Right lobe of liver (tissue), 6 donors: ENCODE results near the gene PDZD2. TPM values are rescaled to one million over a fixed set of nuclear protein-coding genes. Genes with fewer than 3 reads are reported as not detected.

Source experiments
- ATAC-seq, 4 donors: fragments of 200-7000 bp; cut with Tn5 transposase; one replicate each; pipeline ENCODE4 v1.9.1; 2020; ENCODE audit warnings: mild to moderate bottlenecking in 4 of 4, moderate library complexity in 4 of 4
- DNase-seq, 3 donors: peaks; one replicate each; pipeline ENCODE4 v3.0.0-alpha.2; 2020
- H3K27ac ChIP-seq, 3 donors: fragments of 200-600 bp; one replicate each; pipeline ENCODE4 v1.8.0; 2022
- H3K27me3 ChIP-seq, 2 donors: fragments of 200-600 bp; one replicate each; pipeline ENCODE4 v1.8.0; 2022
- H3K36me3 ChIP-seq, 4 donors: fragments of 200-600 bp; sonication (generic) in 1 of 4; one replicate each; pipeline versions ENCODE4 v1.5.1 to v1.8.0; 2017 to 2022; ENCODE audit warnings: control low read depth in 1 of 4
- H3K4me1 ChIP-seq, 4 donors: fragments of 200-600 bp; sonication (generic) in 1 of 4; one replicate each; pipeline versions ENCODE4 v1.5.1 to v1.8.0; 2017 to 2022; ENCODE audit warnings: control low read depth in 1 of 4
- H3K4me3 ChIP-seq, 3 donors: fragments of 200-600 bp; one replicate each; pipeline ENCODE4 v1.8.0; 2022
- H3K9me3 ChIP-seq, 4 donors: fragments of 200-600 bp; sonication (generic) in 1 of 4; one replicate each; pipeline versions ENCODE4 v1.5.1 to v1.8.0; 2017 to 2022; ENCODE audit warnings: control low read depth in 1 of 4
- CTCF ChIP-seq, 4 donors: fragments of 200-600 bp in 3 of 4; fragments of 450-650 bp in 1 of 4; IDR thresholded peaks; one replicate each; pipeline versions ENCODE4 v1.5.1 to v1.8.0; 2016 to 2022; ENCODE audit warnings: antibody characterized with exemption in 4 of 4, mild to moderate bottlenecking in 2 of 4
- POLR2A ChIP-seq: fragments of 450-650 bp; IDR thresholded peaks from one replicate; pipeline ENCODE4 v1.6.1; 2017; ENCODE audit warnings: antibody characterized with exemption, mild to moderate bottlenecking
- WGBS: methylation state at CpG from one replicate; pipeline ENCODE4 v1.1.6; 2018; ENCODE audit warnings: low coverage, low lambda C conversion rate; ENCODE audit not compliant: insufficient coverage; ENCODE audit errors: missing lambda C conversion rate; 5-methylcytosine and 5-hydroxymethylcytosine counted together
- intact Hi-C, 2 donors: fragments of 100-400 bp; cut with DNase I; formaldehyde crosslinking; loops; one replicate each; pipeline versions ENCODE4 v1.11.2 to v1.14.1; 2022
- total RNA-seq, 6 experiments: library from RNA; depleted of rRNA in 2 of 6; stranded (reverse); fragments of >200 nt in 2 of 6; fragmentation: NEBNext Ultra II Directional in 3 of 6; extraction: Animal tissue kit (Norgen Biotek cat#: 25700) in 3 of 6; gene quantifications; one replicate each; pipeline versions ENCODE4 v1.1.0 to v1.2.4, GENCODE V29; 2016 to 2023
- donor health status: DM: no; HTN: yes; CAD: no.
- donor health status: DM: no; HTN: no; CAD: no.
- donor health status: DM: no; HTN: no; CAD: no.
- donor health status: DM: no; HTN: yes; CAD: no.
- donor health status: DM: no; HTN: yes; CAD: no.

Gene PDZD2
- total RNA-seq, 6 experiments from 2014 or later: 0.43 to 1.9 (median 0.88) TPM

DNA sequence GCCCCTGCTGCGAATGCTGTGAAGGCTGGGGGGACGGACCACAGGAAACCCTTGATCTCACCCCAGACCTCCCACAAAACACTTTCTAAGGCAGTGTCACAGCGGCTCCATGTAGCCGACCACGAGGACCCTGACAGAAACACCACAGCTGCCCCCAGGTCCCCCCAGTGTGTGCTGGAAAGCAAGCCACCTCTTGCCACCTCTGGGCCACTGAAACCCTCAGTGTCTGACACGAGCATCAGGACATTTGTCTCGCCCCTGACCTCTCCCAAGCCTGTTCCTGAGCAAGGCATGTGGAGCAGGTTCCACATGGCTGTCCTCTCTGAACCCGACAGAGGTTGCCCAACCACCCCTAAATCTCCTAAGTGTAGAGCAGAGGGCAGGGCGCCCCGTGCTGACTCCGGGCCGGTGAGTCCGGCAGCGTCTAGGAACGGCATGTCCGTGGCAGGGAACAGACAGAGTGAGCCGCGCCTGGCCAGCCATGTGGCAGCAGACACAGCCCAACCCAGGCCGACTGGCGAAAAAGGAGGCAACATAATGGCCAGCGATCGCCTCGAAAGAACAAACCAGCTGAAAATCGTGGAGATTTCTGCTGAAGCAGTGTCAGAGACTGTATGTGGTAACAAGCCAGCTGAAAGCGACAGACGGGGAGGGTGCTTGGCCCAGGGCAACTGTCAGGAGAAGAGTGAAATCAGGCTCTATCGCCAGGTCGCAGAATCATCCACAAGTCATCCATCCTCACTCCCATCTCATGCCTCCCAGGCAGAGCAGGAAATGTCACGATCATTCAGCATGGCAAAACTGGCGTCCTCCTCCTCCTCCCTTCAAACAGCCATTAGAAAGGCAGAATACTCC lies 450.4 kb downstream of the PDZD2 start:
- Histone ChIP-seq H3K27ac (no peak overlapping the region), H3K4me3 (no peak overlapping the region), H3K9me3 (no peaks in the 10 kb centered on the region), H3K27me3 (no peaks in the 10 kb centered on the region), H3K36me3 (no peaks in the 10 kb centered on the region), H3K4me1 (peaks cover 0 to 2% (median 0%) of the 10 kb centered on the region in 4 donors)
- intact Hi-C loops: loop anchor here in 1 of 2 donors (10.0 kb wide), 1 partner anchor 265 kb away; no protein-coding TSS in a partner anchor
- 88% methylated on average over 22 of the region's 30 CpGs for WGBS
- ATAC-seq: peak in 2 of 4 donors; percentile 24
- no peak for DNase-seq
- TF ChIP-seq CTCF (IDR thresholded peaks at IDR 0.05): no peak
- TF ChIP-seq POLR2A: no peak

GRCh38 chr5:32090026-32090754 lies 451.3 kb downstream of the PDZD2 start:
- 97% methylated on average over 6 of the region's 24 CpGs for WGBS
- H3K27ac ChIP-seq: no peak overlapping the region

GRCh38 chr5:32090755-32091128 lies 451.8 kb downstream of the PDZD2 start:
- no peak overlapping the region for H3K4me3 ChIP-seq
- no peak for DNase-seq
- no peaks in the 10 kb centered on the region for H3K36me3 ChIP-seq
- no peak for ATAC-seq
- no peak for TF ChIP-seq CTCF (IDR thresholded peaks at IDR 0.05)
- TF ChIP-seq POLR2A: no peak
- intact Hi-C loops: no loop called here
- H3K27me3 ChIP-seq: no peaks in the 10 kb centered on the region
- no peaks in the 10 kb centered on the region for H3K9me3 ChIP-seq
- no peak overlapping the region for H3K27ac ChIP-seq
- 95% methylated on average over 6 of the region's 17 CpGs for WGBS
- no peaks in the 10 kb centered on the region for H3K4me1 ChIP-seq

More at GRCh38 chr5:32090026-32090754, 451.3 kb downstream of the PDZD2 start:
- ATAC-seq (no peak), DNase-seq (no peak)
- Histone ChIP-seq H3K27me3 (no peaks in the 10 kb centered on the region), H3K4me3 (no peak overlapping the region), H3K9me3 (no peaks in the 10 kb centered on the region), H3K36me3 (no peaks in the 10 kb centered on the region), H3K4me1 (no peaks in the 10 kb centered on the region)
- TF ChIP-seq POLR2A (no peak), CTCF (IDR thresholded peaks at IDR 0.05) (no peak)
- intact Hi-C loops: no loop called here

- ATAC-seq: peak; percentile 83 to 89 (median 84)
- H3K36me3 ChIP-seq: no peaks in the 10 kb centered on the region
- H3K27me3 ChIP-seq: no peaks in the 10 kb centered on the region
- H3K4me3 ChIP-seq: no peak overlapping the region
- H3K4me1 ChIP-seq: no peaks in the 10 kb centered on the region
- WGBS: 46% methylated on average over 15 of the region's 20 CpGs
- intact Hi-C loops: no loop called here
- no peaks in the 10 kb centered on the region for H3K9me3 ChIP-seq
- TF ChIP-seq CTCF (IDR thresholded peaks at IDR 0.05) (peak; percentile 58 to 68 (median 62)), POLR2A (no peak)
- no peak overlapping the region for H3K27ac ChIP-seq
- peak in 1 of 3 donors; percentile 63 for DNase-seq
These were observed 454.2 kb downstream of the PDZD2 start for GRCh38 chr5:32092938-32093812.
